H9 (cell line): ENCODE measurements around the gene PSMB3. TPM values are rescaled to one million over a fixed set of nuclear protein-coding genes. Genes with fewer than 3 reads are reported as not detected.

Source experiments
- DNase-seq: peaks from one replicate; pipeline ENCODE4 v3.0.0-alpha.2; 2017
- H2AFZ ChIP-seq: one replicate; pipeline ENCODE4 v1.6.1; 2013; ENCODE audit warnings: mild to moderate bottlenecking, low read length, control low read depth, moderate library complexity
- H2AK5ac ChIP-seq: 2 replicates; pipeline ENCODE4 v1.6.1; 2013; ENCODE audit warnings: low read length, control low read depth, mixed read lengths; ENCODE audit not compliant: insufficient read length
- H2BK120ac ChIP-seq: one replicate; pipeline ENCODE4 v1.6.1; 2013; ENCODE audit warnings: low read depth, mild to moderate bottlenecking, low read length, control low read depth, inconsistent platforms; ENCODE audit not compliant: poor library complexity, severe bottlenecking
- H2BK12ac ChIP-seq: 2 replicates; pipeline ENCODE4 v1.6.1; 2013; ENCODE audit warnings: low read length, control low read depth, mixed read lengths, low read depth; ENCODE audit not compliant: insufficient read length
- H2BK15ac ChIP-seq: 2 replicates; pipeline ENCODE4 v1.6.1; 2013; ENCODE audit warnings: low read depth, low read length, control low read depth
- H2BK20ac ChIP-seq: one replicate; pipeline ENCODE4 v1.6.1; 2013; ENCODE audit warnings: low read depth, mild to moderate bottlenecking, low read length, control low read depth, inconsistent platforms; ENCODE audit not compliant: poor library complexity, severe bottlenecking
- H2BK5ac ChIP-seq: 2 replicates; pipeline ENCODE4 v1.6.1; 2013; ENCODE audit warnings: low read length, control low read depth, mixed read lengths; ENCODE audit not compliant: insufficient read length
- H3K14ac ChIP-seq: 2 replicates; pipeline ENCODE4 v1.6.1; 2013; ENCODE audit warnings: low read length, control low read depth; ENCODE audit not compliant: insufficient read depth
- H3K18ac ChIP-seq: 2 replicates; pipeline ENCODE4 v1.6.1; 2013; ENCODE audit warnings: low read depth, mild to moderate bottlenecking, mixed read lengths, low read length, control low read depth; ENCODE audit not compliant: insufficient read length
- H3K23ac ChIP-seq: 2 replicates; pipeline ENCODE4 v1.6.1; 2013; ENCODE audit warnings: low read length, control low read depth, mixed read lengths, low read depth; ENCODE audit not compliant: insufficient read length
- H3K23me2 ChIP-seq: 2 replicates; pipeline ENCODE4 v1.6.1; 2013; ENCODE audit warnings: low read depth, mild to moderate bottlenecking, mixed read lengths, low read length, control low read depth; ENCODE audit not compliant: insufficient read length, poor library complexity, severe bottlenecking
- H3K27ac ChIP-seq: 2 replicates; pipeline ENCODE4 v1.5.1; 2013; ENCODE audit warnings: low read length, control low read depth, mixed read lengths, low read depth; ENCODE audit not compliant: insufficient read length
- H3K27me3 ChIP-seq: 2 replicates; pipeline ENCODE4 v1.6.1; 2013; ENCODE audit warnings: low read length, control low read depth, inconsistent platforms; ENCODE audit not compliant: insufficient read depth
- H3K4ac ChIP-seq: 2 replicates; pipeline ENCODE4 v1.6.1; 2013; ENCODE audit warnings: low read depth, mild to moderate bottlenecking, control low read depth, inconsistent platforms, low read length, moderate library complexity
- H3K4me1 ChIP-seq: 2 replicates; pipeline ENCODE4 v1.6.1; 2013; ENCODE audit warnings: low read length, control low read depth, inconsistent platforms; ENCODE audit not compliant: insufficient read depth
- H3K4me2 ChIP-seq: 2 replicates; pipeline ENCODE4 v1.6.1; 2013; ENCODE audit warnings: low read length, control low read depth, mixed read lengths; ENCODE audit not compliant: insufficient read length, insufficient read depth
- H3K56ac ChIP-seq: 2 replicates; pipeline ENCODE4 v1.6.1; 2013; ENCODE audit warnings: low read depth, mild to moderate bottlenecking, mixed read lengths, low read length, control low read depth; ENCODE audit not compliant: insufficient read length
- H3K79me1 ChIP-seq: 2 replicates; pipeline ENCODE4 v1.6.1; 2013; ENCODE audit warnings: low read depth, mild to moderate bottlenecking, moderate library complexity, low read length, control low read depth, inconsistent platforms; ENCODE audit not compliant: insufficient read depth, poor library complexity, severe bottlenecking
- H3K79me2 ChIP-seq: 2 replicates; pipeline ENCODE4 v1.6.1; 2013; ENCODE audit warnings: low read length, control low read depth, inconsistent platforms; ENCODE audit not compliant: insufficient read depth
- H3K9ac ChIP-seq: 2 replicates; pipeline ENCODE4 v1.6.1; 2013; ENCODE audit warnings: low read length, control low read depth, mixed read lengths; ENCODE audit not compliant: insufficient read length; ENCODE audit errors: extremely low read depth
- H3K9me3 ChIP-seq: one replicate; pipeline ENCODE4 v1.6.1; 2013; ENCODE audit warnings: low read depth, low read length, inconsistent platforms; ENCODE audit not compliant: control insufficient read depth
- H3T11ph ChIP-seq: one replicate; pipeline ENCODE4 v1.6.1; 2013; ENCODE audit warnings: mild to moderate bottlenecking, low read length, control low read depth, inconsistent platforms
- H4K20me1 ChIP-seq: one replicate; pipeline ENCODE4 v1.6.1; 2013; ENCODE audit not compliant: control insufficient read depth, insufficient read length, insufficient read depth
- H4K5ac ChIP-seq: 2 replicates; pipeline ENCODE4 v1.6.1; 2013; ENCODE audit warnings: low read depth, mild to moderate bottlenecking, mixed read lengths, low read length, control low read depth; ENCODE audit not compliant: insufficient read length
- H4K8ac ChIP-seq: replicated peaks from 2 replicates; pipeline ENCODE4 v1.6.1; 2013; ENCODE audit warnings: low read length, control low read depth, mixed read lengths, low read depth; ENCODE audit not compliant: insufficient read length
- H4K91ac ChIP-seq: 2 replicates; pipeline ENCODE4 v1.6.1; 2013; ENCODE audit warnings: low read depth, mild to moderate bottlenecking, moderate library complexity, mixed read lengths, low read length, control low read depth; ENCODE audit not compliant: insufficient read length
- H3K27ac Mint-ChIP-seq, 3 experiments: 2 replicates in 2 of 3; 3 replicates in 1 of 3; pipeline ENCODE4 v1.8.0; 2020 to 2021; ENCODE audit warnings: mixed read lengths in 3 of 3, mild to moderate bottlenecking in 1 of 3, moderate library complexity in 1 of 3
- H3K27me3 Mint-ChIP-seq: 2 replicates; pipeline ENCODE4 v1.8.0; 2021; ENCODE audit warnings: low read depth, mild to moderate bottlenecking, moderate library complexity, mixed read lengths
- H3K36me3 Mint-ChIP-seq, 3 experiments: 2 replicates in 2 of 3; 3 replicates in 1 of 3; pipeline ENCODE4 v1.8.0; 2020 to 2021; ENCODE audit warnings: low read depth in 3 of 3, mixed read lengths in 3 of 3; ENCODE audit not compliant: insufficient read depth in 1 of 3
- H3K4me1 Mint-ChIP-seq, 2 experiments: 2 replicates each; pipeline ENCODE4 v1.8.0; 2020; ENCODE audit warnings: mixed read lengths in 2 of 2
- H3K4me3 Mint-ChIP-seq, 2 experiments: 2 replicates in 1 of 2; 3 replicates in 1 of 2; pipeline ENCODE4 v1.8.0; 2020 to 2021; ENCODE audit warnings: mild to moderate bottlenecking in 2 of 2, mixed read lengths in 2 of 2, moderate library complexity in 1 of 2
- H3K9me3 Mint-ChIP-seq, 2 experiments: 2 replicates in 1 of 2; 3 replicates in 1 of 2; pipeline ENCODE4 v1.8.0; 2020; ENCODE audit warnings: mild to moderate bottlenecking in 2 of 2, mixed read lengths in 2 of 2, moderate library complexity in 1 of 2
- CTCF ChIP-seq: fragments of 200-600 bp; sonication (generic); conservative IDR thresholded peaks from 3 replicates; pipeline ENCODE4 v1.8.0; 2021; ENCODE audit warnings: antibody characterized with exemption, mild to moderate bottlenecking
- WGBS: extraction: QIAGEN DNeasy Blood & Tissue Kit; methylation state at CpG from one replicate; pipeline ENCODE4 v1.1.7; 2013; ENCODE audit warnings: missing lambda C conversion rate, low lambda C conversion rate, mixed read lengths; ENCODE audit not compliant: insufficient read length; ENCODE audit errors: extremely low coverage; 5-methylcytosine and 5-hydroxymethylcytosine counted together
- total RNA-seq: library from RNA; stranded (reverse); gene quantifications from 2 replicates; pipeline ENCODE4 v1.2.1, GENCODE V29; 2021

PSMB3 gene
- total RNA-seq, 1 experiment from 2014 or later = 242 TPM

- peaks cover 22 to 50% (median 34%) of the 10 kb centered on the region in 3 experiments for H3K36me3 Mint-ChIP-seq
- TF ChIP-seq CTCF = no peak
- WGBS = no CpG with 5 or more reads among the region's 6 CpGs
Observed at GRCh38 chr17:38797828-38798227, 45.3 kb downstream of the PSMB3 start.

More at GRCh38 chr17:38797828-38798227, 45.3 kb downstream of the PSMB3 start:
- Mint-ChIP-seq H3K27ac (peak overlapping the region in 1 of 3 experiments; percentile 75; a peak in 2 of 7 replicates), H3K27me3 (no peaks in the 10 kb centered on the region; the same call in 1 of the 2 replicates), H3K9me3 (peaks cover 0 to 3% of the 10 kb centered on the region in 2 experiments; a peak in 1 of 5 replicates), H3K4me3 (peak overlapping the region; percentile 98 to 99), H3K4me1 (peaks cover 25 to 28% of the 10 kb centered on the region in 2 experiments)
- H4K91ac ChIP-seq = no peak overlapping the region
- H3K18ac ChIP-seq = no peak overlapping the region
- no peak overlapping the region for H4K8ac ChIP-seq
- no peaks in the 10 kb centered on the region for H3K27me3 ChIP-seq
- H2BK15ac ChIP-seq = no peak overlapping the region
- no peak overlapping the region for H3K9ac ChIP-seq
- no peak overlapping the region for H2BK20ac ChIP-seq
- H2AFZ ChIP-seq = no peak overlapping the region
- no peak overlapping the region for H4K5ac ChIP-seq
- no peak overlapping the region for H3K14ac ChIP-seq
- peaks cover 26% of the 10 kb centered on the region; the same call in 1 of the 2 replicates for H3K79me2 ChIP-seq
- no peak overlapping the region for H3T11ph ChIP-seq
- no peak overlapping the region for H3K4ac ChIP-seq
- H3K27ac ChIP-seq = no peak overlapping the region
- H3K9me3 ChIP-seq = no peaks in the 10 kb centered on the region
- no peak overlapping the region for H2AK5ac ChIP-seq
- H3K56ac ChIP-seq = no peak overlapping the region
- DNase-seq = no peak
- H3K4me1 ChIP-seq = no peaks in the 10 kb centered on the region; the same call in 1 of the 2 replicates
- H2BK5ac ChIP-seq = no peak overlapping the region
- peaks cover 5% of the 10 kb centered on the region for H3K23me2 ChIP-seq
- H2BK12ac ChIP-seq = no peak overlapping the region
- peaks cover 3% of the 10 kb centered on the region for H3K79me1 ChIP-seq
- peak overlapping the region; percentile 90 for H3K4me2 ChIP-seq
- H4K20me1 ChIP-seq = no peaks in the 10 kb centered on the region
- H2BK120ac ChIP-seq = no peak overlapping the region
- H3K23ac ChIP-seq = no peak overlapping the region
